Measurements from ENCODE around the gene KRTAP21-3. TPM values are rescaled to one million over a fixed set of nuclear protein-coding genes. Genes with fewer than 3 reads are reported as not detected.
"Not testable (repeated sequence)": the region's sequence is repeated elsewhere in the genome, so short reads cannot be mapped to it uniquely, and the experiment has no call there.

The KRTAP21-3 gene
- total RNA-seq: not detected
- long read RNA-seq: 0 reads

- intact Hi-C loops (cut with DNase I): no loop called here
- ATAC-seq (no peak), DNase-seq (ENCODE audit: missing footprints) (no peak)
Measured at GRCh38 chr21:30718239-30718909, at the start of gene KRTAP21-3. Gene KRTAP21-3 (minus strand): TSS chr21:30718777. CDS start chr21:30718759, 18 bp downstream.

- no peak for ATAC-seq
- intact Hi-C loops (cut with DNase I): no loop called here
- DNase-seq (ENCODE audit: missing footprints): no peak
Measured at GRCh38 chr21:30760776-30761175, 42.2 kb upstream of the KRTAP21-3 start.

GRCh38 chr21:30758306-30758705 is 39.7 kb upstream of the KRTAP21-3 start:
- ATAC-seq: no peak
- intact Hi-C loops (cut with DNase I): no loop called here
- DNase-seq (ENCODE audit: missing footprints): no peak

- intact Hi-C loops (cut with DNase I); ATAC-seq; DNase-seq (ENCODE audit: missing footprints): not testable (repeated sequence)
Measured at GRCh38 chr21:30755328-30755727, 36.8 kb upstream of the KRTAP21-3 start, which contains the start of gene KRTAP21-1. Gene KRTAP21-1 (minus strand): TSS chr21:30755428. CDS start chr21:30755378, 50 bp downstream.

- intact Hi-C loops (cut with DNase I): no loop called here
- ATAC-seq: no peak
- DNase-seq (ENCODE audit: missing footprints): no peak
Measured at GRCh38 chr21:30747159-30747558, 28.6 kb upstream of the KRTAP21-3 start, which contains the start of gene KRTAP21-2. Gene KRTAP21-2 (minus strand): TSS chr21:30747259. CDS start chr21:30747202, 57 bp downstream.

GRCh38 chr21:30740462-30740861 is 21.9 kb upstream of the KRTAP21-3 start:
- DNase-seq (ENCODE audit: missing footprints) (no peak), ATAC-seq (no peak)
- intact Hi-C loops (cut with DNase I): no loop called here

- DNase-seq (ENCODE audit: missing footprints): no peak
- intact Hi-C loops (cut with DNase I): loop anchor here (5.0 to 10.0 kb wide), 2 partner anchors 291 to 388 kb away; partner anchors contain the start of genes KRTAP15-1 and KRTAP23-1
- no peak for ATAC-seq
Measured at GRCh38 chr21:30733026-30733425, 14.4 kb upstream of the KRTAP21-3 start.

GRCh38 chr21:30726726-30727125 is 8.1 kb upstream of the KRTAP21-3 start:
- intact Hi-C loops (cut with DNase I): no loop called here
- DNase-seq (ENCODE audit: missing footprints): no peak
- ATAC-seq: no peak

- intact Hi-C loops (cut with DNase I): no loop called here
- DNase-seq (ENCODE audit: missing footprints) (no peak), ATAC-seq (no peak)
Measured at GRCh38 chr21:30719401-30719800, 824 bp upstream of the KRTAP21-3 start.

GRCh38 chr21:30717105-30717504 is 1.5 kb downstream of the KRTAP21-3 start:
- no peak for ATAC-seq
- intact Hi-C loops (cut with DNase I): no loop called here
- no peak for DNase-seq (ENCODE audit: missing footprints)

- ATAC-seq (no peak), DNase-seq (ENCODE audit: missing footprints) (no peak)
- intact Hi-C loops (cut with DNase I): no loop called here
Measured at GRCh38 chr21:30714946-30715345, 3.6 kb downstream of the KRTAP21-3 start.

- DNase-seq (ENCODE audit: missing footprints): no peak
- intact Hi-C loops (cut with DNase I): no loop called here
- ATAC-seq: no peak
Measured at GRCh38 chr21:30714456-30714855, 4.1 kb downstream of the KRTAP21-3 start.

GRCh38 chr21:30713766-30714165 is 4.8 kb downstream of the KRTAP21-3 start:
- intact Hi-C loops (cut with DNase I): no loop called here
- ATAC-seq: no peak
- no peak for DNase-seq (ENCODE audit: missing footprints)

GRCh38 chr21:30710499-30710898 is 8.1 kb downstream of the KRTAP21-3 start:
- ATAC-seq (no peak), DNase-seq (ENCODE audit: missing footprints) (no peak)
- intact Hi-C loops (cut with DNase I): no loop called here

- ATAC-seq (no peak), DNase-seq (ENCODE audit: missing footprints) (no peak)
- intact Hi-C loops (cut with DNase I): no loop called here
Measured at GRCh38 chr21:30707409-30707808, 11.2 kb downstream of the KRTAP21-3 start.

- intact Hi-C loops (cut with DNase I): no loop called here
Measured at GRCh38 chr21:30695956-30696355, 22.6 kb downstream of the KRTAP21-3 start.

GRCh38 chr21:30689822-30690221 is 28.8 kb downstream of the KRTAP21-3 start:
- intact Hi-C loops (cut with DNase I): no loop called here
- no peak for DNase-seq (ENCODE audit: missing footprints)
- no peak for ATAC-seq

More at GRCh38 chr21:30695956-30696355, 22.6 kb downstream of the KRTAP21-3 start:
- ATAC-seq (no peak), DNase-seq (ENCODE audit: missing footprints) (no peak)

GRCh38 chr21:30684506-30684905 is 34.1 kb downstream of the KRTAP21-3 start:
- intact Hi-C loops (cut with DNase I): no loop called here
- ATAC-seq (no peak), DNase-seq (ENCODE audit: missing footprints) (no peak)

GRCh38 chr21:30680586-30680985 is 38.0 kb downstream of the KRTAP21-3 start:
- intact Hi-C loops (cut with DNase I): no loop called here
- no peak for ATAC-seq
- DNase-seq (ENCODE audit: missing footprints): no peak

GRCh38 chr21:30676737-30677136 is 41.8 kb downstream of the KRTAP21-3 start:
- intact Hi-C loops (cut with DNase I): no loop called here
- ATAC-seq (no peak), DNase-seq (ENCODE audit: missing footprints) (no peak)

- ATAC-seq: no peak
- intact Hi-C loops (cut with DNase I): no loop called here
Measured at GRCh38 chr21:30674312-30674711, 44.3 kb downstream of the KRTAP21-3 start.

More at GRCh38 chr21:30674312-30674711, 44.3 kb downstream of the KRTAP21-3 start:
- DNase-seq (ENCODE audit: missing footprints): no peak

Data from Right ventricle myocardium inferior (tissue), 1 donor.